Measurements from ENCODE around the gene GDNF.
"Not testable (repeated sequence)": the region's sequence is repeated elsewhere in the genome, so short reads cannot be mapped to it uniquely, and the experiment has no call there.

The GDNF gene

GRCh38 chr5:37839407-37840052 is at the start of gene GDNF:
GDNF (minus strand) TSS chr5:37840041; CDS start chr5:37834796, 5,245 bp downstream.
- DNase-seq = no peak

- no peak for DNase-seq
Observed at GRCh38 chr5:37888476-37888875, 48.6 kb upstream of the GDNF start.

GRCh38 chr5:37886242-37886905 is 46.5 kb upstream of the GDNF start:
- no peak for DNase-seq

DNA sequence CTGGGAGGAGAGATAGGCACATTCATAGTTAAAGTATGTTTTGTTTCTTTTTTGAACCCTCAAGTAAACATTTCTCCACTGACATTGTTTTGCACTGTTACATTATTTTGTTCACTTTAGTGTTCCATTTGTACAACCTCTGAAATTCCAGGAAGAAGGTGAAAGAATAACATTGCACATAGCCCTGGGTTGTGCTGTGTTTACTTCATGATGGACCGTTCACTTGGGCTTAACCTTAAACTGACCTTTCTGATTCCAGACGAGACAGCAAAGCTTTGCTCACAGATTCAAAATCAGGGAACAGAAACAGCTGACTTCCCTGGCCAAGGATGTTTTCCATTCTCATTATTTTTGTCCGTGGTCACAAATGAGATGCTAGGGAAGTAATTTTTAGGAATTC is 42.8 kb upstream of the GDNF start:
- DNase-seq = peak; percentile 9

GRCh38 chr5:37881359-37881758 is 41.5 kb upstream of the GDNF start:
- DNase-seq = no peak

- no peak for DNase-seq
Observed at GRCh38 chr5:37876943-37877342, 37.1 kb upstream of the GDNF start.

GRCh38 chr5:37876245-37876644 is 36.4 kb upstream of the GDNF start:
- DNase-seq = no peak

GRCh38 chr5:37875051-37875787 is 35.4 kb upstream of the GDNF start:
- DNase-seq = no peak

- no peak for DNase-seq
Observed at GRCh38 chr5:37873988-37874387, 34.1 kb upstream of the GDNF start.

- DNase-seq = no peak
Observed at GRCh38 chr5:37871023-37871815, 31.4 kb upstream of the GDNF start.

GRCh38 chr5:37869216-37869615 is 29.4 kb upstream of the GDNF start:
- DNase-seq = no peak

- no peak for DNase-seq
Observed at GRCh38 chr5:37867654-37868053, 27.8 kb upstream of the GDNF start.

GRCh38 chr5:37862907-37863306 is 23.1 kb upstream of the GDNF start:
- DNase-seq = not testable (repeated sequence)

DNA sequence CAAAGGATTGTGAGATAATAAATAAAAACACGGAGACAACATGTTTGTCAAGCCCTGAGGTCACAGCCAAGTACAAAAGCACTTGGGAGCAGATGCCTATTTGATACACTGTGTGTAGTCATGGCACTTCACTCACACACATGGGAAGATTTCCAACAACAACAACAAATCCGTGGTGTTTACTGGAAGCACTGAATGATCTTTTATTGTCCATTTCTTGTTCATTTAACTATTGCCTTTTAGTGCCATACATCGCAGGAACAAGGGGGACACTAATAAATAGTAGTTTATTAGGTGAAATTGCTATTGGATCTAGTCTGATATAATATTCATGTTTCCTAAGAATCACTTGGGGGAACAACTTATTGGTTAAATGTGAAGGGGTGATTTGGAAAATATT is 20.4 kb upstream of the GDNF start:
- no peak for DNase-seq

GRCh38 chr5:37859805-37860204 is 20.0 kb upstream of the GDNF start:
- no peak for DNase-seq

DNA sequence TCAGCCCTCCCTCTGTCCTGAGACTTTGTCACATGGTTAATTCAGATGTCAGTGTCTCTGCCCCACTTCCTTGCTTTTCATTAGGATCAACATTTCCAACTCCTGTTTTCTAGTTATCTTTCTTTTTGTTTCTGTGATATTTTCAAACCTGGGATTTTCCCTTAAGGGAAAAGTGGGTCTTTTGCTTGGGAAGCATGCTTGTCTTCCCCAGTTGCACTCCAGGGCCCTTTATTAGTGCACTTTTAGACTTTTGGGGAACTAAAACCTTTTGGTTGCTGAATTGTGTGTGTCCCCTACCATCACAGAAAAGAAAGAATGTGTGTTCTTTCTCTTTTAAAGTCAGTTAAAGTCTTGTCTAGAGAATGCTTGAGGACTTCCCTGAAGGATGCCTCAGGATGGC is 18.4 kb upstream of the GDNF start:
- DNase-seq = no peak

- DNase-seq = no peak
Observed at GRCh38 chr5:37857696-37858095, 17.9 kb upstream of the GDNF start.

DNA sequence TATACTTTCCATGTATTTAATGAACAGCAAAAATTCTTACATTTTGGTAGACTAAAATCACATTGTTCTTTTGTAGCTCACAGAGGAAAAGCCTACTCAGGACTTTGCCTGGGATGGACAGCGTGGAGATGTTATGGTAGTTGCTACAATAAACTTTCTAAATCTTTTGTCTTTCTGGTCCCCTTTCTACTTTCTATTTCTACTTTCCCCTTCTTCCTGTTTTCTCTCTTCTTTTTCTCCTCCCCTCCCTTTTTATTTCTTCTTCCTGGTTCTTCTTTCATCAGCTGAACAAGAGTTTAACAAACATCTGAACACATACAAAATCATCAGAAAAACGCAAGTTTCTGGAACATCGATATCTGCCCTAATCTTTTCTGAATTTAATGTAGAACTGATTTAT is 15.6 kb upstream of the GDNF start:
- DNase-seq = no peak

DNA sequence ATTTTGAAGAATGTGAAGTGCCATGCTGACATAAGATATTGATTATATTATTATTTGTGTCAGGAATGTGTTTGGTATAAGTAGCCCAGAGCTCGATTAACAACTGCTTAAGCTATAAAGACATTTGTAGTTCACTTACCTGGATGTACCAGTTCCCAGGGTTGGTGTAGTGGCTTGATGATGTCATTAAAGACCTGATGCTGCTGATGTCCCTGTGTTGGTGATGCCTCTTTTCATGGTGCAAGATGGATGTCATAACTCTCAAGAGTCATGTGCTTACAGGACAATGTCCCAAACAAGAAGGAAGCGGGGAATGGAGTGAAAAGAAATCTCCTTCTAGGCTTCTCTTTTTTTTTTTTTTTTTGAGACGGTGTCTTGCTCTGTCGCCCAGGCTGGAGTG is 11.5 kb upstream of the GDNF start:
- DNase-seq = no peak

DNA sequence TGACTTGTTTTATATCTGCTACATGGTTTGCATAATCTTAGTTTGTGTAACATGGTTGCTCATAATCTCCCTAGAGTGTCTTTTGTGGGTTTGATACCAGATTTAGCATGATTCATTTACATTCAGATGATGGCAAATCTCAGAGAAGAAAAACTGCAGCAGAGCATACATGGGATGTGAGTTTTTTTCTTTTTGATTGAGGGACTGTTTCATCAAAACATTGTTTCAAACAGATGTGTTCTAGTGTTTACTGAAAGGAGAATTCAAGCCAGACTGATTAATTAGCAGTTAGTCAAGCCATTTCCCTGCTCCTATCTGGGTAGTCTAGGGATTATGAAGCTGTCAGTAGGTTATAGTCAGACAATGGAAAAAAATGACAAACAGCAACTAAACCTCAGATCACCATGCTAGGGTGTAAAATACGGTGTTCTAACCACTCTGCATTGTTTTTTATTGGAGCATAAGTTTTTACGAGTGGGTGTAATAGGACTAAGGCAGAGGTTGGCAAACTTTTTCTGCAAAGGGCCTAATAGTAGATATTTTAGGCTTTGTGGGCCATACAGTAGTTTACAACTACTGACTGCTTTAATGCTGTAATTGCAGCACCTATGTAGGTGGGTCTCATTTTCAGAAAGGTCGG is 10.5 kb upstream of the GDNF start:
- no peak for DNase-seq

DNA sequence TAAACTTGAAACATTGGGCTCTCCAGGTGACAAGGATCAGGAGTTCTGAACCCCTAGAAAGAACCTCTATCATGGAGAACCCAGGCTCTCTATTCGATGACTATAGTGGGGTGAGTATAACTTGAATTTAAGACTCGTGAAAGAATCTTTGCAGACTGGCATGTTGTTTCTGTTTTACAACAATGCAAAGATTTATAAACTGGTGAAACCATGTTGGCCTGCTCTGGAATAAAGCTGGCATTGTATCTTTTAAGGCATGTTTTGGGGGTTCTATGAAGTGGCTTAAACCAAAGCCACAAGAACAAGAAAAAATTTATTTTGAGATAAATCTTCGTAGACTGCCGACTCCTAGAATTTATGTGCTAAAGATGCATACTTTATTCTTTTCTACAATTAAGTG is 9.8 kb upstream of the GDNF start:
- no peak for DNase-seq

- no peak for DNase-seq
Observed at GRCh38 chr5:37847978-37848425, 8.2 kb upstream of the GDNF start.

GRCh38 chr5:37846786-37847310 is 7.0 kb upstream of the GDNF start:
- no peak for DNase-seq
